ENCODE measurements around the gene DNAJC5G.

The DNAJC5G gene

DNA sequence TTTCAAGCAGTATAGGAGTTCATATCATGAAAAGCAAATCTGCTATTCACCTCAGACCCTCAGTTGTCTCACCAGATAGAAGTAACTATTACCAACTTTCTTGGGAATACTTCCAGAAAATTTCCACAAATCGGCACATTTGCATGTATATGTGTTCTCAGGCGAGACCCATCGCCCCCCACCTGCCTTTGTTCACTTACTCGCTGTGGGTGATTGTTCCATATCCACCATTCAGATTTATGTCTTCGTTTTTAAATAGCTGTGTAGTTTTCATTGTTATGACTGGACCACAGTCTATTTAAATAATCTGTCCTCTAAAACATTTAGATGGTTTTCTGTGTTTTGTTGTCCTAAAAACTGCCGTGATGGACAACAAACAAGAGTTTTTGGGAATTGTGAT is 10.2 kb downstream of the DNAJC5G start:
- Histone ChIP-seq H3K27me3 (ENCODE audit: low read depth, low read length) (peaks cover 20% of the 10 kb centered on the region; the same call in 1 of the 2 replicates), H3K9ac (ENCODE audit: low read length) (no peak overlapping the region), H3K4me1 (ENCODE audit: low read length) (no peaks in the 10 kb centered on the region), H3K4me2 (ENCODE audit: low read length) (no peak overlapping the region), H3K9me3 (ENCODE audit: insufficient read depth, low read length) (no peaks in the 10 kb centered on the region), H3K36me3 (replicated peaks; ENCODE audit: low read depth, low read length) (no peaks in the 10 kb centered on the region), H2AFZ (ENCODE audit: low read depth, low read length) (no peak overlapping the region), H3K79me2 (ENCODE audit: low read length) (no peaks in the 10 kb centered on the region), H3K27ac (ENCODE audit: low read length) (no peak overlapping the region), H3K4me3 (ENCODE audit: low read length) (no peak overlapping the region), H4K20me1 (ENCODE audit: insufficient read depth, low read length) (no peaks in the 10 kb centered on the region)
- TF ChIP-seq, protein P1, sequence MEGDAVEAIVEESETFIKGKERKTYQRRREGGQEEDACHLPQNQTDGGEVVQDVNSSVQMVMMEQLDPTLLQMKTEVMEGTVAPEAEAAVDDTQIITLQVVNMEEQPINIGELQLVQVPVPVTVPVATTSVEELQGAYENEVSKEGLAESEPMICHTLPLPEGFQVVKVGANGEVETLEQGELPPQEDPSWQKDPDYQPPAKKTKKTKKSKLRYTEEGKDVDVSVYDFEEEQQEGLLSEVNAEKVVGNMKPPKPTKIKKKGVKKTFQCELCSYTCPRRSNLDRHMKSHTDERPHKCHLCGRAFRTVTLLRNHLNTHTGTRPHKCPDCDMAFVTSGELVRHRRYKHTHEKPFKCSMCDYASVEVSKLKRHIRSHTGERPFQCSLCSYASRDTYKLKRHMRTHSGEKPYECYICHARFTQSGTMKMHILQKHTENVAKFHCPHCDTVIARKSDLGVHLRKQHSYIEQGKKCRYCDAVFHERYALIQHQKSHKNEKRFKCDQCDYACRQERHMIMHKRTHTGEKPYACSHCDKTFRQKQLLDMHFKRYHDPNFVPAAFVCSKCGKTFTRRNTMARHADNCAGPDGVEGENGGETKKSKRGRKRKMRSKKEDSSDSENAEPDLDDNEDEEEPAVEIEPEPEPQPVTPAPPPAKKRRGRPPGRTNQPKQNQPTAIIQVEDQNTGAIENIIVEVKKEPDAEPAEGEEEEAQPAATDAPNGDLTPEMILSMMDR (IDR thresholded peaks at IDR 0.05; ENCODE audit: low read depth, low read length): no peak
- no peak for TF ChIP-seq EZH2phosphoT487 (IDR thresholded peaks at IDR 0.05; ENCODE audit: low read depth)

DNA sequence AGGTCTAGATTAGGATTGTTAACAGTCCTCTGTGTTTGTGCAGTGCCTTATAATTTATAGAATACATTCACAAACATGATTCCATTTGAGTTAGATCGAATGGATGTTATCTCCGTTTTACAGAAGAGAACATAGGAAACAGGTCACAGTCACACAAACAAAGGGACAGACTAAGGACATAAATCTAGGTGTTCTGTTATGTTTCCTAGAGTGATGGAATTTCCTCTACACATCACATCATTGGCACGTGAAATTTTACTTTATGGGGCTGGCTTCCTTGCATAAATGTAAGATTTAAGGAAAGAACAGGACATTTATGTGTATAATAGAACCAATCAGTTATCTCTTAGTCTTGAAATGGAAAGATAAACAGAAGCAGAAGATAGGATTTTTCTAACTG is 13.4 kb downstream of the DNAJC5G start:
- Histone ChIP-seq H3K4me3 (ENCODE audit: low read length) (no peak overlapping the region), H3K9me3 (ENCODE audit: insufficient read depth, low read length) (no peaks in the 10 kb centered on the region), H3K27ac (ENCODE audit: low read length) (no peak overlapping the region), H3K27me3 (ENCODE audit: low read depth, low read length) (peaks cover 42% of the 10 kb centered on the region), H3K4me2 (ENCODE audit: low read length) (no peak overlapping the region), H3K36me3 (replicated peaks; ENCODE audit: low read depth, low read length) (no peaks in the 10 kb centered on the region), H3K79me2 (ENCODE audit: low read length) (no peaks in the 10 kb centered on the region), H4K20me1 (ENCODE audit: insufficient read depth, low read length) (no peaks in the 10 kb centered on the region), H2AFZ (ENCODE audit: low read depth, low read length) (no peak overlapping the region), H3K4me1 (ENCODE audit: low read length) (peaks cover 1% of the 10 kb centered on the region; the same call in 1 of the 2 replicates), H3K9ac (ENCODE audit: low read length) (no peak overlapping the region)
- TF ChIP-seq, protein P1 (IDR thresholded peaks at IDR 0.05; ENCODE audit: low read depth, low read length): no peak
- no peak for TF ChIP-seq EZH2phosphoT487 (IDR thresholded peaks at IDR 0.05; ENCODE audit: low read depth)

- Histone ChIP-seq H3K4me2 (ENCODE audit: low read length) (no peak overlapping the region), H3K27ac (ENCODE audit: low read length) (no peak overlapping the region), H3K36me3 (replicated peaks; ENCODE audit: low read depth, low read length) (no peaks in the 10 kb centered on the region), H3K79me2 (ENCODE audit: low read length) (no peaks in the 10 kb centered on the region), H3K4me1 (ENCODE audit: low read length) (peaks cover 8% of the 10 kb centered on the region), H3K4me3 (ENCODE audit: low read length) (no peak overlapping the region), H2AFZ (ENCODE audit: low read depth, low read length) (no peak overlapping the region), H3K9ac (ENCODE audit: low read length) (no peak overlapping the region), H4K20me1 (ENCODE audit: insufficient read depth, low read length) (no peaks in the 10 kb centered on the region), H3K9me3 (ENCODE audit: insufficient read depth, low read length) (no peaks in the 10 kb centered on the region), H3K27me3 (ENCODE audit: low read depth, low read length) (peaks cover 42% of the 10 kb centered on the region)
- TF ChIP-seq EZH2phosphoT487 (IDR thresholded peaks at IDR 0.05; ENCODE audit: low read depth): no peak
- TF ChIP-seq, protein P1 (IDR thresholded peaks at IDR 0.05; ENCODE audit: low read depth, low read length): no peak
These were observed 15.3 kb downstream of the DNAJC5G start for GRCh38 chr2:27290549-27290948.

DNA sequence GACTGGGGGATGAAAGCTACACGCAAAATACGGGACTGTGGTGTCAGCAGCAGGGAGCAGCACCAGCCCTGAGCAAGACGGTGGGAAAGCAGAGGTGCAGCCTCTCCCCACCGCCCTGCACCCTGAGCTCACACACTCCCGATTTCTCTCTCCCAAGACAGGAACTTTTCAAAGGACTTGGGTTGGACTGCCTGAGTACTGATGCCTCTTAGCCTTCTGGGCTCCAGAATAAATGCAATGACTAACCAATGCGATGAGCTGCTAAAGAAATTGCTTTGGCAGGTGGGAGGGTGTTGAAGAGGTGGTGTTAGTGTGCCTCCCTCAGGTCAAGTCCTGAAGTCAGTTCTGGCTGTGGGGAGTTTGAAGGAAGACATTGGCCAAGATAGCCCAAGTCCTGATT is 16.6 kb downstream of the DNAJC5G start:
- Histone ChIP-seq H3K4me3 (ENCODE audit: low read length) (no peak overlapping the region), H3K9me3 (ENCODE audit: insufficient read depth, low read length) (no peaks in the 10 kb centered on the region), H3K4me1 (ENCODE audit: low read length) (peaks cover 8% of the 10 kb centered on the region), H3K79me2 (ENCODE audit: low read length) (no peaks in the 10 kb centered on the region), H4K20me1 (ENCODE audit: insufficient read depth, low read length) (no peaks in the 10 kb centered on the region), H3K9ac (ENCODE audit: low read length) (no peak overlapping the region), H3K36me3 (replicated peaks; ENCODE audit: low read depth, low read length) (no peaks in the 10 kb centered on the region), H3K27me3 (ENCODE audit: low read depth, low read length) (peaks cover 48% of the 10 kb centered on the region), H3K27ac (ENCODE audit: low read length) (no peak overlapping the region), H3K4me2 (ENCODE audit: low read length) (no peak overlapping the region), H2AFZ (ENCODE audit: low read depth, low read length) (no peak overlapping the region)
- TF ChIP-seq EZH2phosphoT487 (IDR thresholded peaks at IDR 0.05; ENCODE audit: low read depth): no peak
- TF ChIP-seq, protein P1 (IDR thresholded peaks at IDR 0.05; ENCODE audit: low read depth, low read length): peak; percentile 34
